GM23338 (cell line): ENCODE measurements around the gene C6orf89. TPM values are rescaled to one million over a fixed set of nuclear protein-coding genes. Genes with fewer than 3 reads are reported as not detected.

Experiments used
- ATAC-seq: fragments of 200-7000 bp; cut with Tn5 transposase; 3 replicates; pipeline ENCODE4 v1.9.1; 2020
- DNase-seq: peaks from one replicate; pipeline ENCODE4 v3.0.0-alpha.2; 2015; ENCODE audit warnings: low spot score
- H2AFZ ChIP-seq: fragments of 200-600 bp; sonication (generic); 2 replicates; pipeline ENCODE4 v1.8.0; 2016; ENCODE audit warnings: antibody characterized with exemption, mild to moderate bottlenecking, moderate library complexity
- H3F3A ChIP-seq: fragments of 200-600 bp; sonication (generic); replicated peaks from 2 replicates; pipeline ENCODE4 v1.8.0; 2017; ENCODE audit warnings: antibody characterized with exemption, mixed run types, low read depth
- H3K27ac ChIP-seq: fragments of 200-600 bp; sonication (generic); 2 replicates; pipeline ENCODE4 v1.6.1; 2016; ENCODE audit warnings: low read depth
- H3K27me3 ChIP-seq: fragments of 200-600 bp; sonication (generic); 2 replicates; pipeline ENCODE4 v1.8.0; 2016; ENCODE audit warnings: mild to moderate bottlenecking, mixed run types, moderate library complexity; ENCODE audit not compliant: insufficient read depth
- H3K36me3 ChIP-seq: fragments of 200-600 bp; sonication (generic); 2 replicates; pipeline ENCODE4 v1.8.0; 2016; ENCODE audit warnings: mild to moderate bottlenecking; ENCODE audit not compliant: insufficient read depth
- H3K4me1 ChIP-seq: fragments of 200-600 bp; sonication (generic); 2 replicates; pipeline ENCODE4 v1.8.0; 2016; ENCODE audit warnings: mild to moderate bottlenecking, moderate library complexity; ENCODE audit not compliant: insufficient read depth
- H3K4me2 ChIP-seq: fragments of 200-600 bp; sonication (generic); 2 replicates; pipeline ENCODE4 v1.7.1; 2017; ENCODE audit warnings: mixed run types
- H3K4me3 ChIP-seq: fragments of 200-600 bp; sonication (generic); 2 replicates; pipeline ENCODE4 v1.6.1; 2016; ENCODE audit warnings: mixed run types
- H3K79me2 ChIP-seq: fragments of 200-600 bp; sonication (generic); replicated peaks from 2 replicates; pipeline ENCODE4 v1.8.0; 2017; ENCODE audit warnings: mild to moderate bottlenecking; ENCODE audit not compliant: insufficient read depth
- H3K9me2 ChIP-seq: fragments of 200-600 bp; sonication (generic); 2 replicates; pipeline ENCODE4 v1.8.0; 2017; ENCODE audit not compliant: insufficient read depth
- H4K20me1 ChIP-seq: fragments of 200-600 bp; sonication (generic); replicated peaks from 2 replicates; pipeline ENCODE4 v1.8.0; 2017; ENCODE audit warnings: mild to moderate bottlenecking; ENCODE audit not compliant: insufficient read depth
- H3K27ac Mint-ChIP-seq: 2 replicates; pipeline ENCODE4 v1.8.0; 2020; ENCODE audit warnings: inconsistent platforms, mild to moderate bottlenecking, moderate library complexity, mixed read lengths
- H3K27me3 Mint-ChIP-seq: 3 replicates; pipeline ENCODE4 v1.8.0; 2022; ENCODE audit warnings: low read depth, mild to moderate bottlenecking, moderate library complexity, mixed read lengths, inconsistent platforms; ENCODE audit not compliant: insufficient read depth, poor library complexity
- H3K36me3 Mint-ChIP-seq: 3 replicates; pipeline ENCODE4 v1.8.0; 2021; ENCODE audit warnings: low read depth, mild to moderate bottlenecking, inconsistent platforms, moderate library complexity, mixed read lengths
- H3K4me1 Mint-ChIP-seq: 3 replicates; pipeline ENCODE4 v1.8.0; 2020; ENCODE audit warnings: mild to moderate bottlenecking, inconsistent platforms, mixed read lengths
- H3K4me3 Mint-ChIP-seq: 3 replicates; pipeline ENCODE4 v1.8.0; 2021; ENCODE audit warnings: moderate library complexity, mild to moderate bottlenecking, inconsistent platforms, mixed read lengths
- H3K9me3 Mint-ChIP-seq: 3 replicates; pipeline ENCODE4 v1.8.0; 2020; ENCODE audit warnings: moderate library complexity, mild to moderate bottlenecking, inconsistent platforms, mixed read lengths
- CREB1 ChIP-seq: fragments of 250-450 bp; sonication (Bioruptor Pico); IDR thresholded peaks from 2 replicates; pipeline ENCODE4 v1.5.0; 2020; ENCODE audit warnings: low read depth, mild to moderate bottlenecking, moderate library complexity
- EZH2 ChIP-seq: fragments of 200-600 bp; sonication (generic); IDR thresholded peaks from one replicate; pipeline ENCODE4 v1.8.0; 2017; ENCODE audit warnings: antibody characterized with exemption, mild to moderate bottlenecking, low read depth; ENCODE audit not compliant: unreplicated experiment
- JUNB ChIP-seq: IDR thresholded peaks from one replicate; pipeline ENCODE4 v1.6.1; 2016; ENCODE audit warnings: antibody characterized with exemption; ENCODE audit not compliant: unreplicated experiment
- NANOG ChIP-seq: IDR thresholded peaks from 2 replicates; pipeline ENCODE4 v1.6.1; 2016; ENCODE audit warnings: antibody characterized with exemption, borderline replicate concordance
- REST ChIP-seq: IDR thresholded peaks from one replicate; pipeline ENCODE4 v1.6.1; 2018; ENCODE audit warnings: antibody characterized with exemption; ENCODE audit not compliant: unreplicated experiment
- STAT1 ChIP-seq: IDR thresholded peaks from one replicate; pipeline ENCODE4 v1.6.1; 2016; ENCODE audit warnings: antibody characterized with exemption; ENCODE audit not compliant: unreplicated experiment
- ZNF114 ChIP-seq: fragments of 250-450 bp; sonication (Bioruptor Pico); IDR thresholded peaks from 2 replicates; pipeline ENCODE4 v1.5.0; 2020; ENCODE audit warnings: mild to moderate bottlenecking, moderate library complexity
- polyA plus RNA-seq: library from polyadenylated mRNA; unstranded; fragments of >200 nt; fragmentation: Nextera tagmentation; extraction: Ambion mirVana; gene quantifications from 2 replicates; pipeline ENCODE4 v1.2.1, GENCODE V29; 2016
- total RNA-seq: library from RNA; depleted of rRNA; stranded (reverse); fragments of >200 nt; shearing (Covaris generic); gene quantifications from 2 replicates; pipeline ENCODE4 v1.2.3, GENCODE V29; 2014
- TF ChIP-seq, protein P1 (sequence below), 2 experiments: fragments of 200-600 bp in 1 of 2; sonication (generic) in 1 of 2; conservative IDR thresholded peaks; 2 replicates each; pipeline versions ENCODE4 v1.5.1 to v1.6.1; 2016 to 2017; ENCODE audit warnings: antibody characterized with exemption in 2 of 2, low read depth in 2 of 2, mild to moderate bottlenecking in 2 of 2, moderate library complexity in 1 of 2

The C6orf89 gene
- total and polyA plus RNA-seq, 2 experiments from 2014 or later, result 3.7 to 7.9 TPM

DNA sequence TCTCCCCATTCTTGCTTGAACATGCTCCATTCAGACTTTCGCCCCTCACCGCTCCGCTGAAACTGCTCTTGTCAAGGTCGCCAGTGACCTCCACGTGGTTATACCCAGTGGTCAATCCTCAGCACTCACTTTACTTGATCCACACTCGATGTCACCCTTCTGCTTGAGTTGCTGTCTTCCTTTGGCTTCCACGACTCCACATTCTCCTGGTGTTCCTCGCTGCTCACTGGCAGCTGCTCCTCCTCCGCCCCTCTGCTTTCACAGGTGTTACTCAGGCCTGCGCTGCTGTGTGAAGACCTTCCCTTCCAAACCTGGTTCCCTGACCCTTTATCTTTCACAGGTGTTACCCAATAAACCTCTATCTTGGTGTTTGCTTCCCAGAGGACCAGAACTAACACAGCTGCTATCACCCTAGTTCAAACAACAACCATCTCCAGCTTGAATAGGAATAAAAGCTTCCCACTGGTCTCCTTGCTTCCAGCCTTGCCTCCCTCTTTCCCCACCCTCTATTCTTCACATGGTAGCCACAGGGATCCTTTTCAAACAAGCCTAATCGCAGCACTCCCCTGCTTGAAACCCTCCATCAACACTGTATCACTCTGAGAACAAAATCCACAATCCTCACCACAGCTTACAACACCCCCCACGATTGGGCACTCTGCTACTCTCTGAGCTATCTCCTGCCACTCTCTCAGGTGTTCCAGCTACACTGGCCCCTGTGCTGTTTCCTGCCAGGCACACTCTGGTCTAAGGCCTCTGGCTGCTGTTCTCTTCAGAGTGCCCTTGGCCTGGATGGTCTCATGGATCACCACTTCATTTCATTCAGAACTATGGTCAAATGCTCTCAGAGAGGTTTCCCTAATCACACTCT is 21.8 kb upstream of the C6orf89 start (continued):
- no peak for TF ChIP-seq ZNF114 (CRISPR knock-in tag)
- no peak for TF ChIP-seq EZH2
- no peak for TF ChIP-seq NANOG
- no peak for TF ChIP-seq CREB1 (CRISPR knock-in tag)
- TF ChIP-seq STAT1, result no peak
- TF ChIP-seq, protein P1, sequence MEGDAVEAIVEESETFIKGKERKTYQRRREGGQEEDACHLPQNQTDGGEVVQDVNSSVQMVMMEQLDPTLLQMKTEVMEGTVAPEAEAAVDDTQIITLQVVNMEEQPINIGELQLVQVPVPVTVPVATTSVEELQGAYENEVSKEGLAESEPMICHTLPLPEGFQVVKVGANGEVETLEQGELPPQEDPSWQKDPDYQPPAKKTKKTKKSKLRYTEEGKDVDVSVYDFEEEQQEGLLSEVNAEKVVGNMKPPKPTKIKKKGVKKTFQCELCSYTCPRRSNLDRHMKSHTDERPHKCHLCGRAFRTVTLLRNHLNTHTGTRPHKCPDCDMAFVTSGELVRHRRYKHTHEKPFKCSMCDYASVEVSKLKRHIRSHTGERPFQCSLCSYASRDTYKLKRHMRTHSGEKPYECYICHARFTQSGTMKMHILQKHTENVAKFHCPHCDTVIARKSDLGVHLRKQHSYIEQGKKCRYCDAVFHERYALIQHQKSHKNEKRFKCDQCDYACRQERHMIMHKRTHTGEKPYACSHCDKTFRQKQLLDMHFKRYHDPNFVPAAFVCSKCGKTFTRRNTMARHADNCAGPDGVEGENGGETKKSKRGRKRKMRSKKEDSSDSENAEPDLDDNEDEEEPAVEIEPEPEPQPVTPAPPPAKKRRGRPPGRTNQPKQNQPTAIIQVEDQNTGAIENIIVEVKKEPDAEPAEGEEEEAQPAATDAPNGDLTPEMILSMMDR (conservative IDR thresholded peaks at IDR 0.05; ENCODE audit: low read depth in 2 of 2), result no peak
- no peak for TF ChIP-seq REST

- Histone ChIP-seq H3K27me3 (no peaks in the 10 kb centered on the region), H2AFZ (no peak overlapping the region), H3K79me2 (peaks cover 97% of the 10 kb centered on the region), H3K9me2 (no peaks in the 10 kb centered on the region), H3F3A (no peaks in the 10 kb centered on the region), H3K4me1 (no peaks in the 10 kb centered on the region), H3K36me3 (peaks cover 21% of the 10 kb centered on the region), H4K20me1 (peaks cover 60% of the 10 kb centered on the region), H3K27ac (no peak overlapping the region), H3K4me3 (no peak overlapping the region), H3K4me2 (no peak overlapping the region)
- H3K4me3 Mint-ChIP-seq, result no peak overlapping the region
- peaks cover 61% of the 10 kb centered on the region for H3K36me3 Mint-ChIP-seq
- no peak for DNase-seq
- peaks cover 3% of the 10 kb centered on the region for H3K27me3 Mint-ChIP-seq
- ATAC-seq, result no peak
- no peak overlapping the region for H3K27ac Mint-ChIP-seq
- H3K4me1 Mint-ChIP-seq, result peaks cover 44% of the 10 kb centered on the region
- H3K9me3 Mint-ChIP-seq, result no peaks in the 10 kb centered on the region
- TF ChIP-seq, protein P1 (conservative IDR thresholded peaks at IDR 0.05; ENCODE audit: low read depth in 2 of 2), result no peak
- TF ChIP-seq REST (no peak), JUNB (no peak), ZNF114 (CRISPR knock-in tag) (no peak), CREB1 (CRISPR knock-in tag) (no peak)
Measured at GRCh38 chr6:36865835-36866234, 19.9 kb upstream of the C6orf89 start.
